Measurements from ENCODE around the gene RCN1.
"Not testable (repeated sequence)": the region's sequence is repeated elsewhere in the genome, so short reads cannot be mapped to it uniquely, and the experiment has no call there.

RCN1 gene

GRCh38 chr11:32080361-32080980 lies 10.4 kb upstream of the RCN1 start:
- no peak for DNase-seq

- DNase-seq, result no peak
These were observed 9.7 kb upstream of the RCN1 start for GRCh38 chr11:32081129-32081641.

GRCh38 chr11:32081901-32082300 lies 9.0 kb upstream of the RCN1 start:
- no peak for DNase-seq

- DNase-seq, result no peak
These were observed 8.4 kb upstream of the RCN1 start for GRCh38 chr11:32082346-32082986.

GRCh38 chr11:32087597-32087996 lies 3.3 kb upstream of the RCN1 start:
- DNase-seq, result no peak

GRCh38 chr11:32088117-32088941 lies 2.5 kb upstream of the RCN1 start:
- DNase-seq, result no peak

- DNase-seq, result no peak
These were observed 1.8 kb downstream of the RCN1 start for GRCh38 chr11:32092581-32093170.

- DNase-seq, result no peak
These were observed 4.0 kb downstream of the RCN1 start for GRCh38 chr11:32094923-32095322.

- no peak for DNase-seq
These were observed 7.4 kb downstream of the RCN1 start for GRCh38 chr11:32098142-32098903.

- no peak for DNase-seq
These were observed 8.6 kb downstream of the RCN1 start for GRCh38 chr11:32099516-32099915.

- DNase-seq, result no peak
These were observed 9.6 kb downstream of the RCN1 start for GRCh38 chr11:32100495-32100894.

GRCh38 chr11:32101791-32102190 lies 10.9 kb downstream of the RCN1 start:
- no peak for DNase-seq

GRCh38 chr11:32103121-32103719 lies 12.3 kb downstream of the RCN1 start:
- DNase-seq, result not testable (repeated sequence)

GRCh38 chr11:32103941-32104340 lies 13.1 kb downstream of the RCN1 start:
- no peak for DNase-seq

GRCh38 chr11:32105871-32106560 lies 15.1 kb downstream of the RCN1 start:
- no peak for DNase-seq

- no peak for DNase-seq
These were observed 16.8 kb downstream of the RCN1 start for GRCh38 chr11:32107647-32108046.

GRCh38 chr11:32108576-32108975 lies 17.7 kb downstream of the RCN1 start:
- no peak for DNase-seq

- DNase-seq, result no peak
These were observed 18.3 kb downstream of the RCN1 start for GRCh38 chr11:32109138-32109537.

GRCh38 chr11:32109592-32109991 lies 18.7 kb downstream of the RCN1 start:
- DNase-seq, result no peak

- DNase-seq, result no peak
These were observed 19.9 kb downstream of the RCN1 start for GRCh38 chr11:32110795-32111194.

- no peak for DNase-seq
These were observed 22.5 kb downstream of the RCN1 start for GRCh38 chr11:32113200-32113919.

All from NCI-H1417 treated with DMSO at 0.1 percent for 48 hours (cell line).